ENCODE results near the gene SLCO2B1.

DNA sequence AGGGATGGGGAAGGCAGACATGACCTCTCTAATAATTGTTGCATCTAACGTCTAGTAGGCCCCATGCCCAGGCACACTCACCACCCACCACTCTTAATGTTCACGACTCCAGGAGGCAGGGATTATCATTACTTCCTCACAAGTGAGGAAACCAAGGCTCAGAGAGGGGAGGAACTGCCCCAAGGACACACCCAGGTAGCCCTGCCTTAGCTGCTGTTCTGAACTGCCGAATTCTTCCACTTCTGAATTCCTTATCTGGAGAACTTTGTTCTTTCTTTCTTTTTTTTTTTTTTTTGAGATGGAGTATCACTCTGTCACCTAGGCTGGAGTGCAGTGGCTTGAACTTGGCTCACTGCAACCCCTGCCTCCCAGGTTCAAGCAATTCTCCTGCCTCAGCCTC is 16.7 kb downstream of the SLCO2B1 start:
- no peak for TF ChIP-seq CTCF (IDR thresholded peaks at IDR 0.05; ENCODE audit: borderline replicate concordance, extremely low read depth, low read length, poor library complexity, severe bottlenecking)
- no peak for TF ChIP-seq EZH2 (IDR thresholded peaks at IDR 0.05; ENCODE audit: borderline replicate concordance, low read depth, low read length, severe bottlenecking)
